Measurements from ENCODE around the gene SUGP1.

DNA sequence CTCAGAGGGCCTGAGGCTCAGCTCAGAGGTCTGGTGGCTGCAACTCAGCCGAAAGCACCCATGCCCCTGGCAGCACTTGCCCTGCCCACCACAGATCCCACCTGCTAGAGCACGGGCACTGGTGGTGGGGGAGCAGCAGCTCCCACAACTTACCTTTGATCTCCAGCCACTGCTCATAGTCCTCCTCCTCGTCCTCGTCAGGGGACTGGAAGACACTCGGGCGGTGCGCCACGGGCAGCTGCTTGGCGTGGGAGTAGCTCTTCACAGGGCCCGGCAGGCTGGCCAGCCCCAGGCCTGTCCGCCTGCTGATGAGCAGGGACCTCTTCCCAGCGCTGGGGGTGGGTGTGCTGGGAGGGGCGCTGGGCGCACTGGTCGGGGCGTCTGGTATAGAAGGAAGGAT is 14.6 kb downstream of the SUGP1 start:
- TF ChIP-seq CTCF (conservative IDR thresholded peaks at IDR 0.05; ENCODE audit: low read depth, low read length): no peak
- no peak for TF ChIP-seq MAFK (IDR thresholded peaks at IDR 0.05; ENCODE audit: low read depth, low read length)
- no peak for TF ChIP-seq RFX5 (IDR thresholded peaks at IDR 0.05; ENCODE audit: low read depth, low read length)
- no peak for TF ChIP-seq SMC3 (IDR thresholded peaks at IDR 0.05; ENCODE audit: low read depth, low read length)
- no peak for TF ChIP-seq POLR2A (IDR thresholded peaks at IDR 0.05; ENCODE audit: low read depth, low read length)

All from IMR-90 (cell line).